GM21423 (cell line): ENCODE data around the gene ADGRG6.
"Not testable (repeated sequence)": the region's sequence is repeated elsewhere in the genome, so short reads cannot be mapped to it uniquely, and the experiment has no call there.

ENCODE experiments used
- ATAC-seq: cut with Tn5 transposase; IDR thresholded peaks from one replicate; pipeline ENCODE4 v1.9.1; 2021; ENCODE audit warnings: mild to moderate bottlenecking, moderate library complexity; ENCODE audit not compliant: unreplicated experiment

Gene ADGRG6

DNA sequence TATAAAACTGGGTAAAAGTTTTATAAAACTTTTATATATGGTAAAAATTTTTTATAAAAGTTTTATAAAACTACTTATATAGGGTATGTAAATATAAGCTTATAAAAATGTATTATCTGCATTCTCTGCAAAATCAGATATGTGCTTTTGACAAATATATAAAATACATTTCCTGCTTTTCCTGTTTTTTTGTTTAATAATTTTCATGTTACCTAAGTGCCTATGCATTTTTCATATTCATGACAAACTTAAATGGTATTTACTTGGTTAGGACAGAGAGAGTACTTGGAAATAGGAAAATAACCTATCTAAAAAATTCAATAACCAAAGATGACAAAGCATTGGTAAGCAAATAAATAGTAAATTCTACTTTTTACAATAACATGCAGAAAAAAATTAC is 41.2 kb downstream of the ADGRG6 start:
- no peak for ATAC-seq

DNA sequence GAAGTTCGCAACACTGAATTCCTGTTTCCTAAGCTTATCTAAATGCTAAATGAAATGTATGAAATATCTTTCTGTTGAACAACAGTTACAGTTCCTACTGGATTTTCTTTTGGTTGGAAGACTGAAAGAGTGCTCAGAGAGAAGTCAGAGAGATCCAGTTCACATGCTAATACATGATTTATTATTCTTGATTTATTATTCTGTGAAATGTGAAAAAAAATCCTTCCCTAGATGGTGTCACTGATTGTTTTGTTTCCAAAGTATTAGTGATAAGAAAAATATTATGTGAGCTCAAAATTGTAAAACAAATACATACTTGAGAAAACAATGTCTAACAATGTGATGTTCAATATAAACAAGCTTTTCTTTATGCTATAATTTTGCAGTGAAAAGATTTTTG is 42.1 kb downstream of the ADGRG6 start:
- ATAC-seq: no peak

DNA sequence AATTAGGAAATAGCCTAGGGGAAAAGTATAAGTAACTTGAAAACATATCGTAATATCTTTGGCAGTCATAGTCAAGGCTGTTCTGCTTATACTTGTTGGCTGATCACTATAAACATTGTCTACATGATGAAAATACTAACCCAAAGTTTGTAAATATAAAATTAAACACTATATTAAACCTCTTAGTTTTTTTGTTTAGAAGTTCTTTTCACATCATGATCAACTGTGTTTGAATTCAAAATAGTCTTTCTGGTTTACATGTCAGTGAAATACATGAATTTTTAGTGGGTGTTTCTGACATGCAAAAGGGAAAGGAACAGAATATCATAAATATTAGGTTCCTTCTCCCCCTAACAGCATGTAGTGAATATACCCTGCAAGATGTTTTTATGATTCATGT is 43.5 kb downstream of the ADGRG6 start:
- ATAC-seq: no peak

DNA sequence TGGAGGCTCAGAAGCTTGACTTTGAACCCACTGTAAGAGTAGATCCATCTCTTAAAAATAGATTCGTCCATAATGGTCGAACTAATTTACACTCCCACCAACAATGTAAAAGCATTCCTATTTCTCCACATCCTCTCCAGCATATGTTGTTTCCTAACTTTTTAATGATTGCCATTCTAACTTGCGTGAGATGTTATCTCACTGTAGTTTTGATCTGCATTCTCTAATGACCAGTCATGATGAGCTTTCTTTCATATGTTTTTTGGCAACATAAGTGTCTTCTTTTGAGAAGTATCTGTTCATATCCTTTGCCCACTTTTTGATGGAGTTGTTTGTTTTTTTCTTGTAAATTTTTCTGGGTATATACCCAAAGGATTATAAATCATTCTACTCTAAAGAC is 44.4 kb downstream of the ADGRG6 start:
- ATAC-seq: not testable (repeated sequence)

DNA sequence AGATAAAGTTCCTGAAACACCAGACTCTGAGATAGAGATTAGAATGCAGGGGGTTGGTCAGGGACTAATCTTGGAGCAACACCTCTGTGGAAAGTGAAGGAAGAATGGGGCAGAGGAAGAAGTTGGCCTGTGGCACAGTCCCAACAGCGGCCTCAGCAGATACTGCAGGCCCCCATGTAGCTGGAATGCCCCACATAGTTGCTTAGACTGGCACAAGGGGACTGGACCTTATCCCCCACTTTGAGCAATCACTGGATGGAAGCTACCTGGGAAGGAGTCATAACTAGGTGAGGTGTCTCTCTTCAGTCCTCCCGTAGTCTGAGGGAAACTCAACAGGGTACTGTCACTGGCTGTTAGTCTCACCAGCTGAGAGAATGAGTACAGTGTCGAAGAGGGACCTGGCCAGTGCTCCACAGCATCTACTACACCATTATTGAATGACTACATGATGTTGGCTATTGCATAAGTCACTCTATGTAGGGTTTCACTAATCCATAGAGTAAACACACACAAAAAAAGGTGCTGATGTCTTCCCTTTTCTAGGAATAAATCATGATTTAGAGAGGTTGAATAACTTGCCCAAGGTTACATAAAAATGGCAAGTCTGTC is 47.5 kb downstream of the ADGRG6 start:
- no peak for ATAC-seq

DNA sequence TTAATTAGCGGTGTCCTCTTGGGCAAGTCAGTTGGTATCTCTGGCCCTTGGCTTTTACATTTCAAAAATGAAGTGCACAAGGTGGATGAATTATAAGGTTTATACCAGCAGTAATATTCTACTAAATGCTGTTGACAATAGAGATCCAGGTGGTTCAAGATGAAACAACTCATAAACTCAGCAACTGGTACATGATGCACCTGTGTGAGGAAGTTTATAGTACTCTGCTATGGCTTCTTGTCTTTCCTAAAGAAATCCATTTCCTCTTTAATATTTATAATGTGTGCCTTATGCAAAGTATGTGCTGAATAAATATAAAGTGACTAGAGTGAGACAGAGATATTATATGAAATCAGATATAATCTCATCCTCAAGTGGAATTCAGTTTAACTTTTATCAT is 48.5 kb downstream of the ADGRG6 start:
- ATAC-seq: no peak

DNA sequence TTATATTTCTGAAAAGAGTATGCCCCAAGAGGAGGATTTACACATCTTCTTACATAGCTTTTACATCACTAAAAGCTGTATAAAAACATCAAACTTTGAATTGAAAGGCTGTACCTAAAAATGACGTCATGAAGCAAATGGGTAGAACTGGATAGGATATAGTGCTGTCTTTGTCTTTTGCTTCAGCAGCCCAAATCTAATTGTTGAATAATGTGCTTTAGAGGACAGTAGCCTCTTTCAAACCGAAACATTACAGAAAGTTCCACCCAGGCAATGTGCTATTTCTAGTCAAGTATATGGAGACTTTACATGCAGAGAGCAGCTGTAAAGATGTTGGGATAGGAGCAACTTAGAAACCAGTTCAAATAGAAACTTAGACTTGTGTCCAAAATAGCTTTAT is 51.9 kb downstream of the ADGRG6 start:
- no peak for ATAC-seq

DNA sequence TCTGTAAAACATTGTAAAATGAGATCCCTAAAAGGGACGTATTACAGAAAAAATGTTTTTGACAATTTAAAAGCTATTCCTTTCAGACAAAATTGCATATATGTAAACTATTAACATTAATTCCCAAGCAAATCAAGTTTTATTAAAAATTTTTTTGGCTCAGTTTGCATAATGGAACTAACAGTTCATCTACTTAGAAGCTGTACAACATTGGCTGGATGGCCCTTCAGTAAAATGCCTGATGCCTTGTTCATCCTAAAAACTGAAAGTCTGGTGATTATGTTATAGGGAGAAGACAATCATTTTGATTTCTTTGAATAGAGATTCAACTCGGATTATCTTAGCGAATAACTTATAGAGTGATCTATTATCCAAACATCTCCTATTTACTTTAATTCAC is 52.8 kb downstream of the ADGRG6 start:
- no peak for ATAC-seq

DNA sequence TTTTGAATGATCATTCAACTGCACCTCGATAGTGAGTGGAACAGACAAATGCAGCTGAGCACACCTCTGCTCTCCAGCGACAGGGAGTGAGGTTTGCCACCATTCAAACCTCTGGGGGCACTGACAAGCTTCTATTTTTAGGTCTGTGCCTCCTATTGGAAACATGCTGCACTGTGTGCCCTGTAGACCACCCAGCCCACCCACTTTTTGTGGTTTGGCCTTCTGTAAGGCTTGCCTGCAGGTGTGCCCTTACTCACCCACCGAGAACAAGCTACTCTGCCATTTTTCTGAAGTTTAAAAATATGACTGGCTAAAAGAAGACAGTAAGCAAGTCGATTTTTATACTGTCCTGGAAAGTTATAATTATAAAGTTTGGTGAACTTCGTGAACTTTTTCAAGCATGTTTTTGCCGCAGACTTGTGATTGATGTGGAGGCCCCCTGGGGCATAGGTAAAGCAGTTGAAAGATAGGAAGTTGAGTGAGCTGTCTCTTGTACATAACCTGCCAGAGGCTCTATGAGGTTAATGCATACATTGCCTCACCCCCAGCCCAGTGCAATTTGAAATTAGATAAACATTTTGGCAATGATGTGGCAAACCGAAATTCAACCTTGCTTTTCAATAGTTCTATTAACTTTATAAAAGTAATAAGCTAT is 53.8 kb downstream of the ADGRG6 start:
- ATAC-seq: no peak

DNA sequence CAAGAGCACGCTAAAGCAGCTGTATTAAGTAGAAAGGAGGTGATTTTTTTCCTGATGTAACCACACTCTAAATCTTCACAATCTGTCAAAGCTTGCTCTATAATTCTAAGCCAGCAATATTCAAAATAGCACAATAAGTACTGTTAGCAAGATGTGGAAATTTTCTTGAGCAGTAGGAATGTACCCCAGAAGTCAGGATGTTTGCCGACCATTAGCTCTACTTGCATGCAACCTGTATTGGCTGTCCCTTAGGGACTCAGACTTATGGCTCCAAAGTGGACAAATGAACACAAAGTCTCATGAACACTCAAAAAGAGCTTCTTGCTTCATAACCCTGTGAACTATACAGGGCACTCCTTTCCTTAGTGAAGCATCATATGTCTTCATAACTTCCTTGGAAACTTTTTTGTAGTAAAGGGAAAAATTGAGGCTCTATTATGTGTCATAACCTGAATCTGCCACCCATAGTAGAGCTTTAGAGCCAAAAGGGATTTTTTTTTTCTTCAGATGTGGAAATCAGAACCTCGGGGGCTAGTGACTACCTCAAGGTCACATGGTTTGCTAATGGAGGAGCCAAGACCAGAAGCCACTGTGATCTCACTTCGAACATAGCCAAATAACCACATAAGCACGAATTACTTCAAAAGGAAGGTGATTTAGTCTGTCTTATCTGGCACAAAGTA is 54.5 kb downstream of the ADGRG6 start:
- no peak for ATAC-seq

DNA sequence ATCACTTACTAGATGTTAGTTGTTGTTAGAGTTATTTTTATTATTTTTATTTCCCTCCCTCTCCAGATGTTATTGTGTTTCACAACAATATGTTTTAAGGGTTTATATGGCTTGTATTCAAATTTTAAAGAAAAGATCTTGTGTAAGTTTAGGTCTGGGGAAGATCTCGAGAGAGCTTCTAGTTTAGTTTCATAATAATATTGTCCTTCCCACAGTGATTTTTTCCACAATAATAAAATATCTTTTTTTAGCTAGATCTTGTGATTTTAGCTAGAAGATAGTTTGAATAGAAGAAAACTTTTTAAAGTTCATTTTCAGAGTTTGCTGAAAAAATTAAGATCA is 55.0 kb downstream of the ADGRG6 start:
- no peak for ATAC-seq

DNA sequence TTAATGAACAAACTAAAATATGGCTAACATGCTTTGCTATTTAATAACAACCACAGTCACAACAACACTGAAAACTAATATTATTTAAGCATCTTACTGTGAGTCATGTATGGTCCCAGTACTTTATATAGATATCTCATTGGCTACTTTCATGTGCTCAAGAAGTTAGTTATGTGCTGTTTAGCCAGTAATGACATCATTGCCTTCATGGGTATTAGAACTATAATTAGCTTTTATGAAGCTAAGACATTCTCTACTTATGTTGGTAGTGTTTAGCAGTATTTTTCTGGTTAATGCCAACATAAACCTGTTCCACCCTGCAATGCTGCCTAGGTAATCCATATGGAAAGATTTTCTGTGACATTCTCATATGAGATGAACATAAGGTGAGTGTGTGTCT is 56.1 kb downstream of the ADGRG6 start:
- ATAC-seq: no peak

DNA sequence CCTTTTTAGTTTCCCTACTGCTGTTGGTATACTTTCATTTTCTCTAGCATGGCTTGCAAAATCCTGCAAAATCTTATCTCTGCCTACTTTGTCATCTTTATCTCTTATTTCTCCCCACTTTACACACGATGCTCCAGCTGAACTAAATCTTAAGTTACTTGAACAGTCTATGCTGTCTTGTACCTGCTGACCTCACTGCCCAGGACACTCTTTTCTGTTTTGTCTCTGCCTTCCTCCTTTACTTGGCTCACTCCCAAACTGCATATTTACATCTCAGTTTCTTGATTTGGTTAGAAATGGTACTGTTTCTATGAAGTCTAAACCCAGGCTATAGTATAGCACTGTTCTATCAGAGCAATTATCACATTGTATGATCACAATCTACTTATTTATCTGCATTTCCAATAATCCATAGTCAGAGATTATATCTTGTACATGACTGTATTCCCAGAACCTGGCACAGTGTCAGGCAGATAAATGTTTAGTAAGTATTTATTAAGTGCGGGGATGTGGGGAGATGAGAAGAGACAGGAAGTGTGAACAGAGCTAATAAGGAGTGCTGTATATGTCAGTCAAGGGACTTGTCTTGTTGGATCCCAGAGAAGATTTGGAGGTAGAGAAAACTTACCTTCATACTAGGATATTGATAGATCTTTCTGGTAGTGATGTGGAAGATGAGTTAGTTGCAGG is 57.6 kb downstream of the ADGRG6 start:
- no peak for ATAC-seq

DNA sequence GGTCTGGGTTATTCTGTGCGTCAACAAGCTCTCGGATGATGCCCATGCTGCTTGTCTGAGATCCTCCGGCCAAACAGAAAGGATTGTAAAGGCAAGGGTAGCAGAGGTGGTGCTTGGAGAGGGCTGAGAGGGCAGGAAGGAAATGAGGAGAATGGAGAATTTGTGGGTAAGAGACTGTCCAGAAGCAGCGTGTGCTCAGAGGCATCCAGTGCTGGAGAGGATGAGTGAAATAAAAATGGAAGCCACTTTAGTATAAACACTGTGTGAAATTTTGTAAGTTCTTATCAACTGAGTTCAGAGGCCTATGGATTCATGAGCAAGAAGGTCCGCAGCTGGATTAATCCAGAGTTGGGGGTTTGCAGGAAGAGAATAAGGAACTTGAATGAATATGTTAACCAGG is 59.5 kb downstream of the ADGRG6 start:
- no peak for ATAC-seq

DNA sequence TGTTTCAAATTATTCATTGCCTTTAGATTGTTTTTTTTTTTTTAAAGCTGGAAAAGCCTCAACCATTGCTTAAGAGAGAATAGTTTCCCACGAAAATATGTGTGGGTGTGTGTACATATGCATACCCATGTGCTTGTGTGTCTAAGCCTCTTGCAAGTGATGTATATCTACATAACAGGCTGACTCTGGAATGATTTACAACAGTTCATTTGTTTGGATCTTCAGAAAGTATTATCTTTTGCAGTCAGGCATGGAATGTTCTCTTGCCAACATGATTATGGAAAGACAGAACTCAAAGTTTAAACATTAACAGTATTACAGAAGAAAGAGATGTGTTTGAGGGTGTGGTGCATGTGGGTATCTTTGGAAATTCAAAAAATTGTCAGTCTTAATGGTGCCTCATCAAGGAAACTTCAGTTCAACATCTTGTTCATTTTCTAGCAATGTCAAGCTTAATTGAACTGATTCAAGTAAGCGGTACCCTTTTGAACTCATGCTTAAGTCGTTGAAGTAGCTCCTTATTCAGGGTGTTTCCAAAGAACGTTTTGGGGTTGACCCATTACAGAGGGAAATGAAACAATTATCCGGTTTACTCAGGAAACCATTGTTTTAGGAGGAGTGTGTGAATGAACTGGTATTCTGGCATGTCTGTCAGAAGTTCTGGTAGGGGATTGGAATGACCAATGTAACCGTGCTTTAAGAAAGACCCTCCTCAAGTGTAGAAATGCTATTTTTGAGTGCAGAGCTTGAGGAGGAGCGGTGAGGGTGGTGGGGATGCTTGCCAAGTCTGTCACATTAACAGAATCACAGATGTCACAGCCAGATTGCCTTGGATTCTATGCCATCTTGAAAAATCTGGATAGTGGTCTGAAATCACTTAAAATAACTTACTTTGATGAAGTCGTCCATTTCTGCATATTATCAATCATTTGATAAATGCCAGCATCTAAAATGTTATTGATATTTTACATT is 60.3 kb downstream of the ADGRG6 start:
- no peak for ATAC-seq

DNA sequence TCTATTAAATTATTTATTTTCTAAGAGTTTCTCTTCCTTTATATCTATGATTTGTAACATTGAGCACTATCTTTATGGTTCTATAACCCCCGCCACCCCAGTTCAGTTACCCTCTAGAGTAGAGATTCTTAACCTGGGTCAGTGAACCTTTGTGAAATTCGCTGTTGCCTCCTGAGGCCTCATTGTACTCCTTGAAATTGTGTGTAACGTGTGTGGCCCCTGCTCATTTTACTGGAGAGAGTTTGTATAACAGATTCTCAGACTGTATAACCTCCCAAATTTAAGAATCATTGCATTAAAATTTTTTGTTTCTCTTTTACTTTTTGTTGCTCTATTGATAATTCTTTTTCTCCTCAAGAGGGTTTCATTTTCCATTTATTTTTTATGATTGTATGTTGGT is 65.3 kb downstream of the ADGRG6 start:
- no peak for ATAC-seq

DNA sequence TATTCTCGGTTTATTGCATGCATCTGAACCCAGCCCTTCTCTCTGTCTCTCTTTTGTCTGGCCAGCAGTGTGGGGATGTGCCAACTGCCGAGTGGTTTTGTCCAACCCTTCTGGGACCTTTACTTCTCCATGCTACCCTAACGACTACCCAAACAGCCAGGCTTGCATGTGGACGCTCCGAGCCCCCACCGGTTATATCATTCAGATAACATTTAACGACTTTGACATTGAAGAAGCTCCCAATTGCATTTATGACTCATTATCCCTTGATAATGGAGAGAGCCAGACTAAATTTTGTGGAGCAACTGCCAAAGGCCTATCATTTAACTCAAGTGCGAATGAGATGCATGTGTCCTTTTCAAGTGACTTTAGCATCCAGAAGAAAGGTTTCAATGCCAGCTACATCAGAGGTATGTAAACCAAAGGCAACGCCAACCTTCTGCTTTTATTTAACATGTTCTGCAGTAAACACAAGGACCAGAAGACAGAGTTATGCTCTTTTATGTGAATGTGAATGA is 65.8 kb downstream of the ADGRG6 start:
- no peak for ATAC-seq

DNA sequence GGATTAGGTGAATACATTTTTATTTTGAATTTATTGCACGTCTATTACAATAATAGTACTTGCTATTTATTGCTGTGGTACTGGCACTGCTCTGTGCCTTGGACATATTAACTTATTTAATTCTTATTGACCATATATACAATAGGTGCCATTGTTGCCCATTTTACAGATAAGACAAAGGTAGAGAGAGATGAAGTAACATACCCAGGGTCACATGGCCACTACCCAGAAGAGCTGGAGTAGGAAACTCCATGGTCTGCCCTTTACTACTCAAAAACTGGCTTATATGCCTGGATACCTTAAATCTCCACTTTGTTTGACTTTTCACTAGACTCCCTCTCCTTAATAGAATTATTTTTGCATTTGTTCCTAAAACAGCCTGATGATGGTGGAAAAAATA is 67.5 kb downstream of the ADGRG6 start:
- no peak for ATAC-seq

DNA sequence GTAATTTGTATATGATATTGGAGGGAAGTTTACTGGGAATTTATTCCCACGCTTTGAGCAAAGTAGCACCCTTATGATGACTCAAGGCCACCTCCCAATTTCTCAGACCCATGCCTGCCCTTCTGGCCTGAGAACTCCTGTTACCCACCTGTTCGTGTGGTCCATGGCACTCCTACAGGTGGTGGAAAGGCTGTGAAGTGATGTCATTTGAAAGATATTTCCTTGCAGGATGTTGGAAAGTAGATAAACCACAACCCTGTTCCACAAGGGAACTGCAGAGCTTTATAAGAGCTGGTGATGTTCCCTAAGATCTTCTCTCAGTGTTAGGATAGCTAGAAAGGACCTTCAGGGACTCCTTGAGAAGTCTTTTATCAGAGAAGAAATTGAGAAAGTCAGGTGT is 70.5 kb downstream of the ADGRG6 start:
- ATAC-seq: no peak

DNA sequence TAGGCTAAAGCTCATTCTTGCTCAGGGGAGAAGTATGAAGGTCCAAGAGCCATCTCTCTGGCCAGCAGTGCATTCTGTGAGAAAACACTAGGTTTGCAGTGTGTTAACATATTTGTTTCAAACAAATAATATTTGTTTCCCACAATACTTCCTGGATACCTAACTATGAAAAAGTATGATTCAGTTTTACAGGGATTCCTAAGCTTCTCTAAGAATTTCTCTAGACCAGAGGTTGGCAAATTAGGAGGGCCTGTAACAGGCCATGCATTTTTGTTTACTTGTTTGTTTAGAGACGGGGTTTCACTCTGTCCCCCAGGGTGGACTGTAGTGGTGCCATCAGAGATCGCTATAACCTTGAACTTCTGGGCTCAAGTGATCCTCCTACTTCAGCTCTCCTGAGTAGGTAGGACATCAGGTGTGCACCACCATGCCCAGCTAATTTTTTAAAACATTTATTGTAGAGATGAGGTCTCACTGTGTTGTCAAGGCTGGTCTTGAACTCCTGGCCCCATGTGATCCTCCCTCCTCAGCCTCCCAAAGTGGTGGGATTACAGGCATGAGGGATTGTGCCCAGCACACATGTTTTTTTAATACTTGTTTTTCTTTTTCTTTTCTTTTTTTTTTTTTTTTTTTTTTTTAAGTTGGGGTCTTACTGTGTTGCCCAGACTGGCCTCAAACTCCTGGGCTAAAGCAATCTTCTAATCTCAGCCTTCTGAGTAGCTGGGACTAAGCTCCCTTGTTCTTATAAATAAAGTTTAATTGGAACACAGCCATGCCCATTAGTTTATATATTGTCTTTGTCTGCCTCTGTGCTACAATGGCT is 71.7 kb downstream of the ADGRG6 start:
- no peak for ATAC-seq
